SH-SY5Y (cell line): ENCODE measurements around the gene OTUD7B.

Source experiments
- GATA2 ChIP-seq: IDR thresholded peaks from 2 replicates; pipeline ENCODE4 v1.6.1; 2011; ENCODE audit warnings: mild to moderate bottlenecking, low read depth, low read length
- GATA3 ChIP-seq: IDR thresholded peaks from 2 replicates; pipeline ENCODE4 v1.6.1; 2011; ENCODE audit warnings: low read depth, mild to moderate bottlenecking, low read length, moderate library complexity

- TF ChIP-seq GATA2 (no peak), GATA3 (no peak)
These were observed 76.2 kb downstream of the OTUD7B start for GRCh38 chr1:149934356-149934755.
